K562 (cell line): ENCODE measurements around the gene ZNF615. TPM values are rescaled to one million over a fixed set of nuclear protein-coding genes. Genes with fewer than 3 reads are reported as not detected.

Experiments used
- ATAC-seq: fragments of 200-7000 bp; cut with Tn5 transposase; 3 replicates; pipeline ENCODE4 v1.9.1; 2020; ENCODE audit warnings: moderate library complexity
- BruUV-seq: library from RNA; stranded (reverse); fragments of 400-500 nt; replicated peaks from 2 replicates; lab custom pipeline; 2021; lab: Mats Ljungman, UMichigan
- CTCF ChIA-PET: fragments of 300-600 bp; formaldehyde crosslinking; extraction: SDS; loops from one replicate; lab custom pipeline; 2021; ENCODE audit warnings: low intra/inter-chr PET ratio; lab: Yijun Ruan, JAX
- POLR2A ChIA-PET: fragments of 300-600, 350-650 bp; sonication (Branson Sonifier 250); formaldehyde crosslinking; extraction: SDS; loops from one replicate; lab custom pipeline; 2021; ENCODE audit warnings: antibody characterized with exemption, inconsistent platforms; lab: Yijun Ruan, JAX
- DNase-seq, 4 experiments: peaks; one replicate each; pipeline versions ENCODE4 v3.0.0 to v3.0.0-alpha.2; 2011 to 2018; ENCODE audit warnings: low spot score in 3 of 4, mixed read lengths in 3 of 4; ENCODE audit errors: extremely low read depth in 1 of 4
- FAIRE-seq: peaks from 2 replicates; lab custom pipeline; 2011; peaks lifted over from hg19 to GRCh38; lab: Jason Lieb, UNC
- H2AFZ ChIP-seq: 2 replicates; pipeline ENCODE4 v1.6.0; 2011; ENCODE audit warnings: low read depth, low read length, control low read depth, inconsistent platforms
- H3K27ac ChIP-seq: fragments of 200-600 bp; 3 replicates; pipeline ENCODE4 v1.8.0; 2011; ENCODE audit warnings: low read depth, mild to moderate bottlenecking, control low read depth, inconsistent platforms, low read length, moderate library complexity, mixed read lengths; ENCODE audit errors: extremely low read depth
- H3K27me3 ChIP-seq, 2 experiments: fragments of 300-600 bp in 1 of 2; 2 replicates in 1 of 2; 3 replicates in 1 of 2; pipeline versions ENCODE4 v1.6.0 to v1.8.0; 2011; ENCODE audit warnings: inconsistent platforms in 2 of 2, low read length in 2 of 2, mild to moderate bottlenecking in 1 of 2, mixed read lengths in 1 of 2, moderate library complexity in 1 of 2; ENCODE audit not compliant: control insufficient read depth in 2 of 2, insufficient read depth in 2 of 2
- H3K36me3 ChIP-seq: fragments of 300-600 bp; 3 replicates; pipeline ENCODE4 v1.8.0; 2011; ENCODE audit warnings: mild to moderate bottlenecking, low read length, inconsistent platforms; ENCODE audit not compliant: control insufficient read depth, insufficient read depth
- H3K4me1 ChIP-seq, 2 experiments: fragments of 200-600 bp in 1 of 2; replicated peaks in 1 of 2; 2 replicates in 1 of 2; 3 replicates in 1 of 2; pipeline versions ENCODE4 v1.5.1 to v1.8.0; 2011; ENCODE audit warnings: inconsistent platforms in 2 of 2, low read length in 2 of 2, mild to moderate bottlenecking in 1 of 2, mixed read lengths in 1 of 2, moderate library complexity in 1 of 2; ENCODE audit not compliant: control insufficient read depth in 2 of 2, insufficient read depth in 2 of 2
- H3K4me2 ChIP-seq: 2 replicates; pipeline ENCODE4 v1.6.1; 2011; ENCODE audit warnings: low read length, control low read depth, inconsistent platforms, mixed read lengths; ENCODE audit not compliant: insufficient read depth
- H3K4me3 ChIP-seq: fragments of 200-600 bp; sonication (generic), shearing (Covaris generic); 2 replicates; pipeline ENCODE4 v1.5.1; 2016; ENCODE audit warnings: control low read depth, inconsistent platforms
- H3K79me2 ChIP-seq: fragments of 200-600 bp; 3 replicates; pipeline ENCODE4 v1.8.0; 2011; ENCODE audit warnings: low read length, inconsistent platforms; ENCODE audit not compliant: control insufficient read depth, insufficient read depth
- H3K9ac ChIP-seq, 2 experiments: 2 replicates each; pipeline versions ENCODE4 v1.6.0 to v1.6.1; 2011; ENCODE audit warnings: low read depth in 2 of 2, low read length in 2 of 2, control low read depth in 1 of 2, inconsistent platforms in 1 of 2, mild to moderate bottlenecking in 1 of 2, mixed read lengths in 1 of 2; ENCODE audit not compliant: insufficient read depth in 1 of 2
- H3K9me1 ChIP-seq: one replicate; pipeline ENCODE4 v1.6.0; 2011; ENCODE audit warnings: inconsistent platforms, mild to moderate bottlenecking, low read length, moderate library complexity; ENCODE audit not compliant: control insufficient read depth, insufficient read depth
- H3K9me3 ChIP-seq: replicated peaks from 2 replicates; pipeline ENCODE4 v1.5.1; 2011; ENCODE audit warnings: low read depth, low read length, inconsistent platforms; ENCODE audit not compliant: control insufficient read depth, insufficient read depth
- H4K20me1 ChIP-seq: replicated peaks from 2 replicates; pipeline ENCODE4 v1.6.1; 2011; ENCODE audit warnings: low read length, inconsistent platforms, mixed read lengths; ENCODE audit not compliant: control insufficient read depth, insufficient read depth
- CBFA2T3 ChIP-seq: fragments of 450-650 bp; IDR thresholded peaks from 2 replicates; pipeline ENCODE4 v1.6.1; 2017
- CREBBP ChIP-seq: IDR thresholded peaks from one replicate; pipeline ENCODE4 v1.6.1; 2012; ENCODE audit warnings: low read depth, mild to moderate bottlenecking, control low read depth, inconsistent platforms, low read length
- E2F3 ChIP-seq: fragments of 250-450 bp; sonication (Bioruptor Pico); IDR thresholded peaks from 2 replicates; pipeline ENCODE4 v1.4.0; 2020; ENCODE audit warnings: mild to moderate bottlenecking
- IRF2 ChIP-seq: sonication (generic); formaldehyde crosslinking; IDR thresholded peaks from 2 replicates; pipeline ENCODE4 v1.8.1; 2022; ENCODE audit warnings: mild to moderate bottlenecking, missing genetic modification reagents
- MED1 ChIP-seq: sonication (generic); formaldehyde crosslinking; IDR thresholded peaks from 2 replicates; pipeline ENCODE4 v1.8.1; 2023; ENCODE audit warnings: missing genetic modification reagents, borderline replicate concordance
- MYNN ChIP-seq, 2 experiments: sonication (generic); formaldehyde crosslinking in 1 of 2; IDR thresholded peaks; 2 replicates each; pipeline versions ENCODE4 v1.5.0 to v1.6.1; 2016 to 2020; ENCODE audit warnings: antibody characterized with exemption in 1 of 2, missing genetic modification reagents in 1 of 2
- PHF8 ChIP-seq: fragments of 200-600 bp; sonication (generic); IDR thresholded peaks from 2 replicates; pipeline ENCODE4 v1.6.1; 2012; ENCODE audit warnings: mixed run types, mild to moderate bottlenecking, inconsistent platforms, low read length, moderate library complexity, borderline replicate concordance
- POLR2B ChIP-seq: fragments of 450-650 bp; IDR thresholded peaks from 2 replicates; pipeline ENCODE4 v1.6.1; 2018; ENCODE audit warnings: low read depth; ENCODE audit not compliant: partially characterized antibody
- RAD21 ChIP-seq, 2 experiments: fragments of 250-450 bp in 1 of 2; fragments of 450-650 bp in 1 of 2; sonication (Bioruptor Pico) in 1 of 2; formaldehyde crosslinking in 1 of 2; IDR thresholded peaks in 1 of 2; conservative IDR thresholded peaks in 1 of 2; 2 replicates each; pipeline versions ENCODE4 v1.4.0 to v1.8.0; 2020 to 2022; ENCODE audit warnings: mild to moderate bottlenecking in 2 of 2, moderate library complexity in 1 of 2
- THRB ChIP-seq: fragments of 450-650 bp; formaldehyde crosslinking; conservative IDR thresholded peaks from 2 replicates; pipeline ENCODE4 v1.4.0; 2022; ENCODE audit warnings: mild to moderate bottlenecking, missing genetic modification characterization
- YBX1 ChIP-seq: fragments of 450-650 bp; IDR thresholded peaks from 2 replicates; pipeline ENCODE4 v1.7.1; 2016; ENCODE audit warnings: mild to moderate bottlenecking
- ZC3H11A ChIP-seq: IDR thresholded peaks from 2 replicates; pipeline ENCODE4 v1.6.1; 2012; ENCODE audit warnings: low read depth, low read length, improper control_type of control experiment
- ZNF511 ChIP-seq: sonication (generic); formaldehyde crosslinking; IDR thresholded peaks from 2 replicates; pipeline ENCODE4 v1.8.0; 2022; ENCODE audit warnings: mild to moderate bottlenecking, missing genetic modification reagents
- WGBS: fragments of 100-300 bp; shearing (Covaris generic); methylation state at CpG from one replicate; pipeline ENCODE4 v1.1.6; 2016; ENCODE audit warnings: low coverage, mixed read lengths; ENCODE audit not compliant: insufficient coverage; ENCODE audit errors: missing lambda C conversion rate; 5-methylcytosine and 5-hydroxymethylcytosine counted together
- in situ Hi-C: fragments of 300-500 bp; cut with MboI; formaldehyde crosslinking; loops from 4 replicates; pipeline ENCODE4 v1.15.0; 2018; ENCODE audit warnings: inconsistent platforms, mixed read lengths
- intact Hi-C: fragments of 100-400 bp; cut with micrococcal nuclease; formaldehyde crosslinking; loops from 2 replicates; pipeline ENCODE4 v1.14.2; 2022
- polyA plus RNA-seq, 8 experiments: library from polyadenylated mRNA; depleted of rRNA in 4 of 8; stranded (reverse) in 5 of 8; unstranded in 3 of 8; fragments of >200 nt; fragmentation: Nextera tagmentation in 2 of 8; fragmentation: Illumina TruSeq in 1 of 8; extraction: Ambion mirVana in 2 of 8; extraction: Trizol in 1 of 8; gene quantifications; 2 replicates each; pipeline versions ENCODE4 v1.2.1 to v1.2.3, GENCODE V29; 2011 to 2014; ENCODE audit warnings: inconsistent platforms in 1 of 8, missing spikeins in 1 of 8
- total RNA-seq, 7 experiments: library from RNA; depleted of rRNA in 6 of 7; stranded (reverse); fragments of >200 nt in 6 of 7; fragmentation: Illumina TruSeq in 2 of 7; extraction: Trizol in 2 of 7; gene quantifications; 2 replicates each; pipeline versions ENCODE4 v1.2.1 to v1.2.3, GENCODE V29; 2011 to 2021; ENCODE audit warnings: low replicate concordance in 1 of 7
- TF ChIP-seq, protein P1 (sequence below): sonication (generic); formaldehyde crosslinking; IDR thresholded peaks from 2 replicates; pipeline ENCODE4 v1.8.0; 2022; ENCODE audit warnings: mild to moderate bottlenecking, missing genetic modification reagents
- TF ChIP-seq, protein P2 (sequence below), 2 experiments: IDR thresholded peaks in 1 of 2; conservative IDR thresholded peaks in 1 of 2; 2 replicates each; pipeline ENCODE4 v1.6.1; 2016; ENCODE audit warnings: low read depth in 2 of 2, mild to moderate bottlenecking in 1 of 2, missing compliant biosample characterization in 1 of 2, missing genetic modification characterization in 1 of 2, moderate library complexity in 1 of 2
- TF ChIP-seq, protein P3 (sequence below): fragments of 250-450 bp; sonication (Bioruptor Pico); IDR thresholded peaks from 2 replicates; pipeline ENCODE4 v1.6.1; 2021; ENCODE audit warnings: mild to moderate bottlenecking

The ZNF615 gene
- total and polyA plus RNA-seq, 9 of the 15 experiments (the other 6 are each of a cell fraction or from before 2014, with no cell fraction given) = 1.2 to 4.4 (median 2.7) TPM

GRCh38 chr19:51977346-51977745 lies 30.7 kb downstream of the ZNF615 start:
- ATAC-seq = no peak
- Histone ChIP-seq H3K9me3 (peaks cover 4% of the 10 kb centered on the region), H3K9me1 (no peaks in the 10 kb centered on the region), H3K79me2 (no peaks in the 10 kb centered on the region), H3K4me1 (no peaks in the 10 kb centered on the region), H3K9ac (no peak overlapping the region), H3K4me2 (no peak overlapping the region), H3K27ac (no peak overlapping the region), H2AFZ (no peak overlapping the region), H3K36me3 (no peaks in the 10 kb centered on the region), H4K20me1 (no peaks in the 10 kb centered on the region), H3K27me3 (no peaks in the 10 kb centered on the region), H3K4me3 (no peak overlapping the region)
- POLR2A ChIA-PET = no interaction called here
- peak in 1 of 4 experiments; percentile 37 for DNase-seq
- intact Hi-C loops (no loop called here), in situ Hi-C loops (no loop called here)
- CTCF ChIA-PET = no interaction called here
- WGBS = 12% methylated on average over 7 of the region's 7 CpGs
- FAIRE-seq = no peak
- BruUV-seq = no TSS peak
- no peak for TF ChIP-seq ZC3H11A
- TF ChIP-seq CREBBP = no peak
- no peak for TF ChIP-seq E2F3 (CRISPR knock-in tag)
- TF ChIP-seq, protein P1, sequence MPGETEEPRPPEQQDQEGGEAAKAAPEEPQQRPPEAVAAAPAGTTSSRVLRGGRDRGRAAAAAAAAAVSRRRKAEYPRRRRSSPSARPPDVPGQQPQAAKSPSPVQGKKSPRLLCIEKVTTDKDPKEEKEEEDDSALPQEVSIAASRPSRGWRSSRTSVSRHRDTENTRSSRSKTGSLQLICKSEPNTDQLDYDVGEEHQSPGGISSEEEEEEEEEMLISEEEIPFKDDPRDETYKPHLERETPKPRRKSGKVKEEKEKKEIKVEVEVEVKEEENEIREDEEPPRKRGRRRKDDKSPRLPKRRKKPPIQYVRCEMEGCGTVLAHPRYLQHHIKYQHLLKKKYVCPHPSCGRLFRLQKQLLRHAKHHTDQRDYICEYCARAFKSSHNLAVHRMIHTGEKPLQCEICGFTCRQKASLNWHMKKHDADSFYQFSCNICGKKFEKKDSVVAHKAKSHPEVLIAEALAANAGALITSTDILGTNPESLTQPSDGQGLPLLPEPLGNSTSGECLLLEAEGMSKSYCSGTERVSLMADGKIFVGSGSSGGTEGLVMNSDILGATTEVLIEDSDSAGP (CRISPR knock-in tag) = no peak
- TF ChIP-seq MED1 (CRISPR knock-in tag) = no peak
- peak; percentile 18; the same call in 1 of the 2 replicates for TF ChIP-seq CBFA2T3
- TF ChIP-seq POLR2B = no peak
- peak in 1 of 2 experiments; percentile 23; a peak in 1 of 4 replicates for TF ChIP-seq RAD21 (CRISPR knock-in tag; conservative IDR thresholded peaks at IDR 0.05 in 1 of 2, IDR thresholded peaks at IDR 0.05 in 1 of 2)
- TF ChIP-seq MYNN (IDR thresholded peaks at IDR 0.05) = no peak
- no peak for TF ChIP-seq MYNN (CRISPR knock-in tag; IDR thresholded peaks at IDR 0.05)
- TF ChIP-seq THRB = no peak
- TF ChIP-seq, protein P2, sequence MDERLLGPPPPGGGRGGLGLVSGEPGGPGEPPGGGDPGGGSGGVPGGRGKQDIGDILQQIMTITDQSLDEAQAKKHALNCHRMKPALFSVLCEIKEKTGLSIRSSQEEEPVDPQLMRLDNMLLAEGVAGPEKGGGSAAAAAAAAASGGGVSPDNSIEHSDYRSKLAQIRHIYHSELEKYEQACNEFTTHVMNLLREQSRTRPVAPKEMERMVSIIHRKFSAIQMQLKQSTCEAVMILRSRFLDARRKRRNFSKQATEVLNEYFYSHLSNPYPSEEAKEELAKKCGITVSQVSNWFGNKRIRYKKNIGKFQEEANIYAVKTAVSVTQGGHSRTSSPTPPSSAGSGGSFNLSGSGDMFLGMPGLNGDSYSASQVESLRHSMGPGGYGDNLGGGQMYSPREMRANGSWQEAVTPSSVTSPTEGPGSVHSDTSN (CRISPR knock-in tag; IDR thresholded peaks at IDR 0.05; ENCODE audit: low read depth) = no peak
- TF ChIP-seq, protein P2 (tag; conservative IDR thresholded peaks at IDR 0.05; ENCODE audit: low read depth) = no peak
- TF ChIP-seq, protein P3, sequence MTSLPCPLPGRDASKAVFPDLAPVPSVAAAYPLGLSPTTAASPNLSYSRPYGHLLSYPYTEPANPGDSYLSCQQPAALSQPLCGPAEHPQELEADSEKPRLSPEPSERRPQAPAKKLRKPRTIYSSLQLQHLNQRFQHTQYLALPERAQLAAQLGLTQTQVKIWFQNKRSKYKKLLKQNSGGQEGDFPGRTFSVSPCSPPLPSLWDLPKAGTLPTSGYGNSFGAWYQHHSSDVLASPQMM (CRISPR knock-in tag) = no peak
- TF ChIP-seq YBX1 = no peak
- TF ChIP-seq ZNF511 (CRISPR knock-in tag) = no peak
- no peak for TF ChIP-seq PHF8
- TF ChIP-seq IRF2 (CRISPR knock-in tag) = no peak
